GM23248 (cell line): ENCODE results near the gene SIDT2. TPM values are rescaled to one million over a fixed set of nuclear protein-coding genes. Genes with fewer than 3 reads are reported as not detected.

ENCODE experiments used
- DNase-seq: peaks from one replicate; pipeline ENCODE4 v3.0.0-alpha.2; 2015
- H2AFZ ChIP-seq: fragments of 200-600 bp; sonication (generic); 2 replicates; pipeline ENCODE4 v1.6.1; 2016; ENCODE audit warnings: antibody characterized with exemption
- H3F3A ChIP-seq: fragments of 200-600 bp; sonication (generic); 2 replicates; pipeline ENCODE4 v1.6.1; 2016; ENCODE audit warnings: mild to moderate bottlenecking, antibody characterized with exemption, mixed run types; ENCODE audit not compliant: insufficient read depth
- H3K27ac ChIP-seq: fragments of 200-600 bp; sonication (generic); 2 replicates; pipeline ENCODE4 v1.5.1; 2016; ENCODE audit warnings: mild to moderate bottlenecking
- H3K27me3 ChIP-seq: fragments of 200-600 bp; sonication (generic); replicated peaks from 2 replicates; pipeline ENCODE4 v1.6.1; 2016; ENCODE audit warnings: mild to moderate bottlenecking; ENCODE audit not compliant: insufficient read depth
- H3K36me3 ChIP-seq: fragments of 200-600 bp; sonication (generic); 2 replicates; pipeline ENCODE4 v1.6.1; 2016; ENCODE audit warnings: low read depth, mild to moderate bottlenecking
- H3K4me1 ChIP-seq: fragments of 200-600 bp; sonication (generic); 2 replicates; pipeline ENCODE4 v1.6.1; 2016; ENCODE audit warnings: mild to moderate bottlenecking; ENCODE audit not compliant: insufficient read depth
- H3K4me2 ChIP-seq: fragments of 200-600 bp; sonication (generic); one replicate; pipeline ENCODE4 v1.6.1; 2016; ENCODE audit warnings: mild to moderate bottlenecking; ENCODE audit not compliant: unreplicated experiment
- H3K4me3 ChIP-seq: fragments of 200-600 bp; sonication (generic); 2 replicates; pipeline ENCODE4 v1.5.1; 2016; ENCODE audit warnings: mild to moderate bottlenecking
- H3K79me2 ChIP-seq: fragments of 200-600 bp; sonication (generic); 2 replicates; pipeline ENCODE4 v1.6.1; 2016; ENCODE audit warnings: mild to moderate bottlenecking; ENCODE audit not compliant: insufficient read depth
- H3K9ac ChIP-seq: fragments of 200-600 bp; sonication (generic); 2 replicates; pipeline ENCODE4 v1.6.1; 2016; ENCODE audit warnings: mild to moderate bottlenecking
- H3K9me2 ChIP-seq: fragments of 200-600 bp; sonication (generic); 2 replicates; pipeline ENCODE4 v1.6.1; 2016; ENCODE audit warnings: mixed run types, mild to moderate bottlenecking, moderate library complexity; ENCODE audit not compliant: insufficient read depth
- H3K9me3 ChIP-seq: fragments of 200-600 bp; sonication (generic); one replicate; pipeline ENCODE4 v1.6.1; 2017; ENCODE audit warnings: low read depth
- H4K20me1 ChIP-seq: fragments of 200-600 bp; sonication (generic); 2 replicates; pipeline ENCODE4 v1.6.0; 2016; ENCODE audit not compliant: insufficient read depth
- EZH2 ChIP-seq: fragments of 200-600 bp; sonication (generic); IDR thresholded peaks from 2 replicates; pipeline ENCODE4 v1.6.1; 2018; ENCODE audit warnings: antibody characterized with exemption, mild to moderate bottlenecking; ENCODE audit not compliant: insufficient read depth, poor library complexity, severe bottlenecking
- EZH2phosphoT487 ChIP-seq: fragments of 200-600 bp; sonication (generic); IDR thresholded peaks from 2 replicates; pipeline ENCODE4 v1.6.1; 2018; ENCODE audit warnings: antibody characterized with exemption, moderate library complexity, mild to moderate bottlenecking, low read depth; ENCODE audit not compliant: insufficient read depth
- WGBS, 2 experiments: methylation state at CpG; one replicate each; pipeline ENCODE4 v1.1.6; 2015 to 2017; ENCODE audit warnings: low lambda C conversion rate in 2 of 2, low coverage in 1 of 2; ENCODE audit errors: missing lambda C conversion rate in 2 of 2; 5-methylcytosine and 5-hydroxymethylcytosine counted together
- in situ Hi-C: fragments of 300-500 bp; cut with MboI; formaldehyde crosslinking; loops from 2 replicates; pipeline ENCODE4 v1.15.0; 2020
- polyA plus RNA-seq: library from polyadenylated mRNA; unstranded; fragments of >200 nt; fragmentation: Nextera tagmentation; extraction: Ambion mirVana; gene quantifications from 2 replicates; pipeline ENCODE4 v1.2.1, GENCODE V29; 2016
- total RNA-seq: library from RNA; depleted of rRNA; stranded (reverse); fragments of >200 nt; shearing (Covaris generic); gene quantifications from 2 replicates; pipeline ENCODE4 v1.2.3, GENCODE V29; 2014

The SIDT2 gene
- total and polyA plus RNA-seq, 2 experiments from 2014 or later, result 13.1 to 15.7 TPM

- H2AFZ ChIP-seq, result no peak overlapping the region
- peaks cover 26% of the 10 kb centered on the region; the same call in 1 of the 2 replicates for H3F3A ChIP-seq
- H3K9me2 ChIP-seq, result no peaks in the 10 kb centered on the region
- H3K4me1 ChIP-seq, result peaks cover 24% of the 10 kb centered on the region
- 68 to 74% methylated on average over 5 of the region's 5 CpGs for WGBS, 2 experiments
- TF ChIP-seq EZH2 (no peak), EZH2phosphoT487 (no peak)
- peaks cover 25% of the 10 kb centered on the region for H3K79me2 ChIP-seq
- no peak overlapping the region for H3K4me2 ChIP-seq
- no peaks in the 10 kb centered on the region for H3K27me3 ChIP-seq
- H3K27ac ChIP-seq, result no peak overlapping the region
- no peak overlapping the region for H3K9ac ChIP-seq
- H3K9me3 ChIP-seq, result no peaks in the 10 kb centered on the region
- H3K4me3 ChIP-seq, result no peak overlapping the region
- peak; percentile 23 for DNase-seq
- H4K20me1 ChIP-seq, result no peaks in the 10 kb centered on the region
- peaks cover 13% of the 10 kb centered on the region for H3K36me3 ChIP-seq
- in situ Hi-C loops, result no loop called here
Observed at GRCh38 chr11:117175781-117176180, 2.8 kb upstream of the SIDT2 start.

GRCh38 chr11:117176186-117176585 lies 2.4 kb upstream of the SIDT2 start:
- Histone ChIP-seq H3K4me3 (no peak overlapping the region), H2AFZ (no peak overlapping the region), H3K4me2 (no peak overlapping the region), H3F3A (peaks cover 23% of the 10 kb centered on the region; the same call in 1 of the 2 replicates), H3K36me3 (peaks cover 9% of the 10 kb centered on the region), H3K4me1 (peaks cover 27% of the 10 kb centered on the region), H3K9me3 (no peaks in the 10 kb centered on the region), H4K20me1 (no peaks in the 10 kb centered on the region), H3K27me3 (no peaks in the 10 kb centered on the region), H3K9me2 (no peaks in the 10 kb centered on the region), H3K79me2 (peaks cover 23% of the 10 kb centered on the region), H3K9ac (no peak overlapping the region), H3K27ac (no peak overlapping the region)
- DNase-seq, result no peak
- TF ChIP-seq EZH2phosphoT487 (no peak), EZH2 (no peak)
- WGBS, 2 experiments, result 50 to 51% methylated on average over 1 of the region's 1 CpG
- in situ Hi-C loops, result no loop called here

DNA sequence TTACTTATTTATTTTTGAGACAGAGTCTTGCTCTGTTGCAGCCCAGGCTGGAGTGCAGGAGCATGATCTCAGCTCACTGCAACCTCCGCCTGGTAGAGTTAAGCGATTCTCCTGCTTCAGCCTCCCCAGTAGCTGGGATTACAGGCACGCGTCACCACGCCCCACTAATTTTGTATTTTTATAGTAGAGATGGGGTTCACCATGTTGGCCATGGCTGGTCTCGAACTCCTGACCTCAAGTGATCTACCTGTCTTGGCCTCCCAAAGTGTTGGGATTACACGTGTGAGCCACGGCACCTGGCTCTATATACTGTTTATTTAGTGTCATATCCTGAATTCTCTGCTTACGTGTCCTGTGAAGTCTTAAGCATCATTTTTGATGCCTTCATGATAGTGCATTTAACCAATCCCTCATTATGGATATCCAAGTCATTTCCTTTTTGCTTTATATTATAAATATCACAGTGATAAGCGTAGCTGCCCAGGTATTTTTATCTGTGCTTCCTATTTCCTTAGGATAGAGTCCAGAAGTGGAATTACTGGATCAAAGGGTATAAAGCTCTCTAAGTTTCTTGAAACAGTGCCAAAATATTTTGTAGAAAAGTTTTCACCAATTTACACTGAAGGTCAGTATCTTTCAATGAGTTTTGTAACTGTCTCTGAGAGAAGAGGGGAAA lies 871 bp upstream of the SIDT2 start:
- no peak for TF ChIP-seq EZH2
- no peak for TF ChIP-seq EZH2phosphoT487
- Histone ChIP-seq H3K27ac (peak overlapping the region; percentile 63), H3F3A (peaks cover 15% of the 10 kb centered on the region; the same call in 1 of the 2 replicates), H3K4me1 (peaks cover 20% of the 10 kb centered on the region), H3K9me3 (no peaks in the 10 kb centered on the region), H2AFZ (peak overlapping the region; percentile 60), H3K27me3 (no peaks in the 10 kb centered on the region), H3K4me3 (peak overlapping the region; percentile 95), H3K36me3 (no peaks in the 10 kb centered on the region), H3K9ac (peak overlapping the region; percentile 86), H3K4me2 (peak overlapping the region; percentile 75), H4K20me1 (no peaks in the 10 kb centered on the region), H3K9me2 (no peaks in the 10 kb centered on the region), H3K79me2 (peaks cover 21% of the 10 kb centered on the region)
- 86 to 87% methylated on average over 10 of the region's 10 CpGs for WGBS, 2 experiments
- peak; percentile 25 for DNase-seq
- in situ Hi-C loops, result no loop called here

DNA sequence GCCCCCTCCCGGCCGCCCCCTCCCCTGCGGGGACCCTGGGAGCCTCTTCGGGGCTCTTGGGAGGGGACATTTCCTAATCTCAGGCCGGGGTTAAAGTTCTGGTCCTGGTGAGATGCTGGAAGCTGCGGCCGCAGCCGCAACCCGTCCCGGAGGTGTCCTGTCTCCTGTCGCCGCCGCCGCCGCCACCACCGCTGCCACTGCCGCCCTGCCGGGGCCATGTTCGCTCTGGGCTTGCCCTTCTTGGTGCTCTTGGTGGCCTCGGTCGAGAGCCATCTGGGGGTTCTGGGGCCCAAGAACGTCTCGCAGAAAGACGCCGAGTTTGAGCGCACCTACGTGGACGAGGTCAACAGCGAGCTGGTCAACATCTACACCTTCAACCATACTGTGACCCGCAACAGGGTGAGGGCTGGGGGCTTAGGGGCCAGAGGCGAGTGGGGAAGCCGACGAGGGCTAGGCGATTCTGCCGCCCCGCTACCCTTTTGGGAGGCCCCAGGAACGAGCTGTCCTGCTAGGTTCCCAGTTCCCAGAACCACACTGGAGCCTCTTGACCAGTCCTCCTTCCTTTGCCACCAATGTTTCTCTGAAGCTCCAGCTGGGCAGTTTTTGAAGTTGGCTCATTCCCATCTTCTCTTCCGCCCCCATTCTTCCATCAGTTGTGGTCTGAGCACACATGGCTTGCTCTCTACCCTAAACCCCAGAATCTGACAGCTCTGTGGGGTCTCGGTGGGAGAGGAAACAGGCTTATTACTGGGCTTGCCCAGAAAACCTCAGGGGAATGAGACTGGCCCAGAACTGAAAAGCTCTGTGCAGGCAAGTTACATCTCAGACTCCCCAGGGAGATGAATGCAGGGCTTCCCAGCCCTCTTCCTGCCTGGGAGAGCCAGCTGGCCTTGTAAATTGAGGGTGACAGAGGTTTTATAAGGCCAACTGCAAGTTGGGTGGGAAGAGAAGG lies 781 bp downstream of the SIDT2 start:
- no peaks in the 10 kb centered on the region for H3K9me3 ChIP-seq
- DNase-seq, result peak; percentile 73
- in situ Hi-C loops, result no loop called here
- peak overlapping the region; percentile 97 for H3K4me2 ChIP-seq
- H3K36me3 ChIP-seq, result no peaks in the 10 kb centered on the region
- H3K4me1 ChIP-seq, result peaks cover 20% of the 10 kb centered on the region
- H3K27me3 ChIP-seq, result no peaks in the 10 kb centered on the region
- no peaks in the 10 kb centered on the region for H4K20me1 ChIP-seq
- no peaks in the 10 kb centered on the region for H3K9me2 ChIP-seq
- H3F3A ChIP-seq, result peaks cover 15% of the 10 kb centered on the region; the same call in 1 of the 2 replicates
- peak overlapping the region; percentile 95 for H3K4me3 ChIP-seq
- 0 to 2% methylated on average over 36 to 39 of the region's 39 CpGs for WGBS, 2 experiments
- H3K9ac ChIP-seq, result peak overlapping the region; percentile 86
- H2AFZ ChIP-seq, result peak overlapping the region; percentile 77
- TF ChIP-seq EZH2, result no peak
- no peak for TF ChIP-seq EZH2phosphoT487
- H3K27ac ChIP-seq, result peak overlapping the region; percentile 63
- peaks cover 21% of the 10 kb centered on the region for H3K79me2 ChIP-seq
